HG03039 (cell line): Measurements from ENCODE around the gene RBM14.
"Not testable (repeated sequence)": the region's sequence is repeated elsewhere in the genome, so short reads cannot be mapped to it uniquely, and the experiment has no call there.

ENCODE experiments used
- ATAC-seq: cut with Tn5 transposase; IDR thresholded peaks from one replicate; pipeline ENCODE4 v1.9.1; 2021; ENCODE audit warnings: mild to moderate bottlenecking, moderate library complexity; ENCODE audit not compliant: unreplicated experiment

Gene RBM14

GRCh38 chr11:66631883-66632282 lies 15.5 kb downstream of the RBM14 start:
- ATAC-seq: no peak

- no peak for ATAC-seq
These were observed 16.5 kb downstream of the RBM14 start for GRCh38 chr11:66632952-66633351.

- ATAC-seq: no peak
These were observed 20.0 kb downstream of the RBM14 start for GRCh38 chr11:66636411-66636810.

- no peak for ATAC-seq
These were observed 21.2 kb downstream of the RBM14 start for GRCh38 chr11:66637557-66638176.

GRCh38 chr11:66638177-66639065 lies 22.0 kb downstream of the RBM14 start, which contains the start of gene RBM4:
Gene RBM4 (plus strand): TSS chr11:66638703. CDS start chr11:66639712, 1,009 bp downstream.
- ATAC-seq: peak; percentile 93

GRCh38 chr11:66639066-66639813 lies 22.8 kb downstream of the RBM14 start:
- ATAC-seq: no peak

GRCh38 chr11:66639814-66640340 lies 23.4 kb downstream of the RBM14 start:
- not testable (repeated sequence) for ATAC-seq

- ATAC-seq: no peak
These were observed 25.4 kb downstream of the RBM14 start for GRCh38 chr11:66641834-66642233.

- no peak for ATAC-seq
These were observed 27.5 kb downstream of the RBM14 start for GRCh38 chr11:66643745-66644437.

- no peak for ATAC-seq
These were observed 30.4 kb downstream of the RBM14 start for GRCh38 chr11:66646828-66647227.

- no peak for ATAC-seq
These were observed 33.5 kb downstream of the RBM14 start for GRCh38 chr11:66649903-66650302.

GRCh38 chr11:66651016-66651415 lies 34.6 kb downstream of the RBM14 start:
- no peak for ATAC-seq

- ATAC-seq: no peak
These were observed 36.2 kb downstream of the RBM14 start for GRCh38 chr11:66652651-66653050.

- ATAC-seq: no peak
These were observed 36.7 kb downstream of the RBM14 start for GRCh38 chr11:66653123-66653522.

GRCh38 chr11:66659763-66660162 lies 43.3 kb downstream of the RBM14 start:
- no peak for ATAC-seq

- no peak for ATAC-seq
These were observed 47.4 kb downstream of the RBM14 start for GRCh38 chr11:66663741-66664296.

GRCh38 chr11:66665369-66665768 lies 48.9 kb downstream of the RBM14 start:
- no peak for ATAC-seq

- no peak for ATAC-seq
These were observed 54.4 kb downstream of the RBM14 start for GRCh38 chr11:66670816-66671215.

- no peak for ATAC-seq
These were observed 58.7 kb downstream of the RBM14 start for GRCh38 chr11:66674964-66675602.
